IMR-90 (cell line): ENCODE results near the gene CELF5. TPM values are rescaled to one million over a fixed set of nuclear protein-coding genes. Genes with fewer than 3 reads are reported as not detected.

Experiments
- ATAC-seq: fragments of 200-7000 bp; cut with Tn5 transposase; 2 replicates; pipeline ENCODE4 v1.9.1; 2020; ENCODE audit warnings: low read depth, mild to moderate bottlenecking, moderate library complexity
- BruUV-seq: library from RNA; stranded (reverse); fragments of 400-500 nt; replicated peaks from 2 replicates; lab custom pipeline; 2021; lab: Mats Ljungman, UMichigan
- CTCF ChIA-PET: fragments of 300-600 bp; formaldehyde crosslinking; extraction: SDS; loops from one replicate; lab custom pipeline; 2021; ENCODE audit warnings: antibody characterized with exemption; lab: Yijun Ruan, JAX
- POLR2A ChIA-PET: fragments of 300-600 bp; sonication (Branson Sonifier 250); formaldehyde crosslinking; loops from one replicate; lab custom pipeline; 2022; ENCODE audit warnings: antibody characterized with exemption; ENCODE audit not compliant: unreplicated experiment; lab: Charles Lee
- DNase-seq: peaks from one replicate; pipeline ENCODE4 v3.0.0; 2013
- H2AFZ ChIP-seq: replicated peaks from 2 replicates; pipeline ENCODE3; 2013; ENCODE audit warnings: low read length, mild to moderate bottlenecking; ENCODE audit not compliant: poor library complexity
- H2AK5ac ChIP-seq: 2 replicates; pipeline ENCODE4 v1.6.1; 2013; ENCODE audit warnings: low read depth, low read length, inconsistent platforms
- H2AK9ac ChIP-seq: replicated peaks from 2 replicates; pipeline ENCODE3; 2013; ENCODE audit warnings: mild to moderate bottlenecking, low read depth, low read length, moderate library complexity; ENCODE audit not compliant: poor library complexity
- H2BK120ac ChIP-seq: 2 replicates; pipeline ENCODE4 v1.6.1; 2013; ENCODE audit warnings: low read depth, low read length, inconsistent platforms
- H2BK15ac ChIP-seq: 3 replicates; pipeline ENCODE4 v1.6.1; 2013; ENCODE audit warnings: low read depth, low read length, inconsistent platforms
- H2BK20ac ChIP-seq: 2 replicates; pipeline ENCODE4 v1.6.1; 2013; ENCODE audit warnings: low read depth, mild to moderate bottlenecking, inconsistent platforms, low read length, moderate library complexity
- H2BK5ac ChIP-seq: 2 replicates; pipeline ENCODE4 v1.6.1; 2013; ENCODE audit warnings: mild to moderate bottlenecking, low read depth, low read length, inconsistent platforms; ENCODE audit not compliant: poor library complexity, severe bottlenecking
- H3K14ac ChIP-seq: replicated peaks from 2 replicates; pipeline ENCODE4 v1.6.1; 2013; ENCODE audit warnings: low read depth, low read length, inconsistent platforms
- H3K18ac ChIP-seq: 2 replicates; pipeline ENCODE4 v1.6.1; 2013; ENCODE audit warnings: low read depth, low read length, control low read depth
- H3K23ac ChIP-seq: 2 replicates; pipeline ENCODE4 v1.6.1; 2013; ENCODE audit warnings: low read depth, low read length, inconsistent platforms
- H3K27ac ChIP-seq: 2 replicates; pipeline ENCODE4 v1.5.1; 2013; ENCODE audit warnings: mild to moderate bottlenecking, control low read depth, low read length; ENCODE audit not compliant: insufficient read depth
- H3K27me3 ChIP-seq: 2 replicates; pipeline ENCODE4 v1.6.1; 2013; ENCODE audit warnings: low read length; ENCODE audit not compliant: control insufficient read depth, insufficient read depth
- H3K36me3 ChIP-seq: 2 replicates; pipeline ENCODE4 v1.6.1; 2013; ENCODE audit warnings: low read length, mixed read lengths; ENCODE audit not compliant: control insufficient read depth, insufficient read depth
- H3K4ac ChIP-seq: 2 replicates; pipeline ENCODE4 v1.6.1; 2013; ENCODE audit warnings: low read depth, low read length, inconsistent platforms
- H3K4me1 ChIP-seq: 2 replicates; pipeline ENCODE4 v1.6.1; 2013; ENCODE audit warnings: low read length, mixed read lengths; ENCODE audit not compliant: control insufficient read depth, insufficient read depth
- H3K4me2 ChIP-seq: 2 replicates; pipeline ENCODE4 v1.6.1; 2013; ENCODE audit warnings: low read depth, mild to moderate bottlenecking, control low read depth, low read length, moderate library complexity
- H3K4me3 ChIP-seq: 2 replicates; pipeline ENCODE4 v1.5.1; 2013; ENCODE audit warnings: low read depth, mild to moderate bottlenecking, control low read depth, low read length, moderate library complexity; ENCODE audit not compliant: insufficient read depth
- H3K56ac ChIP-seq: 2 replicates; pipeline ENCODE4 v1.6.1; 2013; ENCODE audit warnings: low read length, inconsistent platforms; ENCODE audit not compliant: insufficient read depth; ENCODE audit errors: extremely low read depth
- H3K79me1 ChIP-seq, 2 experiments: 2 replicates each; pipeline ENCODE4 v1.6.1; 2013; ENCODE audit warnings: low read length in 2 of 2, inconsistent platforms in 1 of 2, low read depth in 1 of 2
- H3K9ac ChIP-seq: 2 replicates; pipeline ENCODE4 v1.6.1; 2013; ENCODE audit warnings: low read depth, low read length, control low read depth
- H3K9me1 ChIP-seq: 2 replicates; pipeline ENCODE4 v1.6.1; 2013; ENCODE audit warnings: low read length, inconsistent platforms; ENCODE audit not compliant: insufficient read depth
- H3K9me3 ChIP-seq: 2 replicates; pipeline ENCODE4 v1.6.1; 2013; ENCODE audit warnings: low read length; ENCODE audit not compliant: control insufficient read depth, insufficient read depth
- H4K20me1 ChIP-seq: 2 replicates; pipeline ENCODE4 v1.6.1; 2013; ENCODE audit warnings: low read length, inconsistent platforms; ENCODE audit not compliant: insufficient read depth
- H4K5ac ChIP-seq: 2 replicates; pipeline ENCODE4 v1.6.1; 2013; ENCODE audit warnings: mild to moderate bottlenecking, low read depth, low read length, control low read depth
- H4K8ac ChIP-seq, 2 experiments: 2 replicates each; pipeline ENCODE4 v1.6.1; 2013; ENCODE audit warnings: low read depth in 2 of 2, low read length in 2 of 2, control low read depth in 1 of 2, inconsistent platforms in 1 of 2
- H4K91ac ChIP-seq: 2 replicates; pipeline ENCODE4 v1.6.1; 2013; ENCODE audit warnings: low read depth, low read length, inconsistent platforms; ENCODE audit not compliant: insufficient read depth
- FOS ChIP-seq: fragments of 150-350 bp; IDR thresholded peaks from 2 replicates; pipeline ENCODE4 v1.6.1; 2016; ENCODE audit warnings: low read depth, low read length
- WGBS, 2 experiments: methylation state at CpG; one replicate each; pipeline versions ENCODE4 v1.1.5 to v1.1.7; 2013; ENCODE audit warnings: missing lambda C conversion rate in 2 of 2; ENCODE audit not compliant: insufficient read length in 1 of 2; ENCODE audit errors: extremely low coverage in 2 of 2; 5-methylcytosine and 5-hydroxymethylcytosine counted together
- dilution Hi-C: fragments of 300-500 bp; cut with HindIII; formaldehyde crosslinking; loops from one replicate; pipeline ENCODE4 v1.14.3; 2018; ENCODE audit warnings: low sequenced_read_pairs; ENCODE audit not compliant: unreplicated experiment
- in situ Hi-C: fragments of 300-500 bp; cut with MboI; formaldehyde crosslinking; loops from 3 replicates; pipeline ENCODE4 v1.14.3; 2019; ENCODE audit warnings: low sequenced_read_pairs, inconsistent platforms, mixed read lengths
- intact Hi-C: fragments of 100-400 bp; cut with micrococcal nuclease; formaldehyde crosslinking; loops from 2 replicates; pipeline ENCODE4 v1.10.0; 2022
- polyA plus RNA-seq, 3 experiments: library from polyadenylated mRNA; depleted of rRNA; stranded (reverse); fragments of >200 nt; gene quantifications; 2 replicates each; pipeline ENCODE4 v1.2.3, GENCODE V29; 2012; ENCODE audit warnings: low replicate concordance in 1 of 3
- total RNA-seq: library from RNA; depleted of rRNA; stranded (reverse); fragments of >200 nt; gene quantifications from 2 replicates; pipeline ENCODE4 v1.2.3, GENCODE V29; 2012
- TF ChIP-seq, protein P1 (sequence below): conservative IDR thresholded peaks from 2 replicates; pipeline ENCODE4 v1.5.1; 2012; ENCODE audit warnings: mild to moderate bottlenecking, low read depth, low read length, improper control_type of control experiment

CELF5 gene
- total and polyA plus RNA-seq, 2 of the 4 experiments (the other 2 are of a cell fraction): 0.02 TPM; not detected in 1

DNA sequence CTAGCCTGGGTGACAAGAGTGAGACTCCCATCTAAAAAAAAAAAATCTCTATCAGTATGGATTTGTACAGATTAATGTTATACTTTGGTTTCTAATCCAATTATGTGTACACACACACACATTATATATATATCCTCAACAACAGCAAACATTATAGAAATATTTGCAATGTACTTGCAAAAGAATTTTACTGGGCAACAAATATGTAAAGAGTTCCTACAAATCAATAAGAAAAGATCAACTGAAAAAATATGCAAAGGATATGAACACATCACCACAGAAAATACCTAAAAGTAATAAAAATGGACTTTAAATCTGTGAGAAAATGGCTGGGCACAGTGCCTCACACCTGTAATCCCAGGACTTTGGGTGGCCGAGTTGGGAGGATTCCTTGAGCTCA, 101.0 kb downstream of the CELF5 start:
- Histone ChIP-seq H2AK5ac (no peak overlapping the region), H3K14ac (no peak overlapping the region), H4K91ac (no peak overlapping the region), H4K8ac (no peak overlapping the region), H2BK120ac (no peak overlapping the region), H3K79me1 (no peaks in the 10 kb centered on the region), H4K5ac (no peak overlapping the region), H4K20me1 (no peaks in the 10 kb centered on the region), H3K9me1 (no peaks in the 10 kb centered on the region), H3K36me3 (no peaks in the 10 kb centered on the region), H3K4me3 (no peak overlapping the region), H2BK5ac (no peak overlapping the region), H3K18ac (no peak overlapping the region), H3K9ac (no peak overlapping the region), H3K23ac (no peak overlapping the region), H3K4me2 (no peak overlapping the region), H2AK9ac (no peak overlapping the region), H3K9me3 (no peaks in the 10 kb centered on the region), H2BK20ac (no peak overlapping the region), H3K56ac (no peak overlapping the region), H3K4me1 (no peaks in the 10 kb centered on the region), H2BK15ac (no peak overlapping the region), H3K27ac (no peak overlapping the region), H2AFZ (no peak overlapping the region), H3K27me3 (peaks cover 4% of the 10 kb centered on the region; the same call in 1 of the 2 replicates), H3K4ac (no peak overlapping the region)
- TF ChIP-seq, protein P1, sequence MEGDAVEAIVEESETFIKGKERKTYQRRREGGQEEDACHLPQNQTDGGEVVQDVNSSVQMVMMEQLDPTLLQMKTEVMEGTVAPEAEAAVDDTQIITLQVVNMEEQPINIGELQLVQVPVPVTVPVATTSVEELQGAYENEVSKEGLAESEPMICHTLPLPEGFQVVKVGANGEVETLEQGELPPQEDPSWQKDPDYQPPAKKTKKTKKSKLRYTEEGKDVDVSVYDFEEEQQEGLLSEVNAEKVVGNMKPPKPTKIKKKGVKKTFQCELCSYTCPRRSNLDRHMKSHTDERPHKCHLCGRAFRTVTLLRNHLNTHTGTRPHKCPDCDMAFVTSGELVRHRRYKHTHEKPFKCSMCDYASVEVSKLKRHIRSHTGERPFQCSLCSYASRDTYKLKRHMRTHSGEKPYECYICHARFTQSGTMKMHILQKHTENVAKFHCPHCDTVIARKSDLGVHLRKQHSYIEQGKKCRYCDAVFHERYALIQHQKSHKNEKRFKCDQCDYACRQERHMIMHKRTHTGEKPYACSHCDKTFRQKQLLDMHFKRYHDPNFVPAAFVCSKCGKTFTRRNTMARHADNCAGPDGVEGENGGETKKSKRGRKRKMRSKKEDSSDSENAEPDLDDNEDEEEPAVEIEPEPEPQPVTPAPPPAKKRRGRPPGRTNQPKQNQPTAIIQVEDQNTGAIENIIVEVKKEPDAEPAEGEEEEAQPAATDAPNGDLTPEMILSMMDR: no peak
- TF ChIP-seq FOS: no peak
- in situ Hi-C loops (loop anchor here (5.0 kb wide), 1 partner anchor 147 kb away; no protein-coding TSS in a partner anchor), intact Hi-C loops (loop anchor here (10.0 kb wide), 2 partner anchors 289 to 379 kb away; partner anchors contain the start of genes PIP5K1C and TJP3), dilution Hi-C loops (no loop called here)
- DNase-seq: no peak
- BruUV-seq: no TSS peak
- CTCF ChIA-PET: interaction anchor here (0.6 to 1.8 kb wide), 3 partner anchors 20 to 147 kb away, joined by 3 to 4 read pairs (median 3); no protein-coding TSS in a partner anchor
- POLR2A ChIA-PET: no interaction called here
- no peak for ATAC-seq
- 83% methylated on average over 1 of the region's 1 CpG; no CpG with 5 or more reads in 1 of the 2 experiments for WGBS, 2 experiments
